ENCODE measurements around the gene BMP15.
A peak's percentile ranks its signal among the peaks of the same experiment; 100 is the strongest.

Gene BMP15

DNA sequence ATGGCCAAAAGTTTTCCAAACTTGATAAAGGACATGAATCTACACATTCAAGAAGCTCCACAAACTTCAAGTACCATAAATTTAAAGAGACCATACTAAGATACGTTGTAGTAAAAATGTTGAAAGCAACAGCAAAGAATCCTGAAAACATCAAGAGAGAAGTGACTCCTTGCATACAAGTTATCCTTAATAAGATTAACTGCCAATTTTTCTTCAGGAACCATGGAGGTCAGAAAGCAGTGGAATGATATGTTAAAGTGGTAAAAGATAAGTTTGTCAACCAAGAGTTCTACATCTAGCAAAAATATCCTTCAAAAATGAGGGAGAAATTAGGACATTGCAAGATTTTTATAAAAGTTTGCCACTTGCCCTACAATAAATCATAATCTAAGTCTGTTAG is 43.3 kb downstream of the BMP15 start:
- TF ChIP-seq, protein P1, sequence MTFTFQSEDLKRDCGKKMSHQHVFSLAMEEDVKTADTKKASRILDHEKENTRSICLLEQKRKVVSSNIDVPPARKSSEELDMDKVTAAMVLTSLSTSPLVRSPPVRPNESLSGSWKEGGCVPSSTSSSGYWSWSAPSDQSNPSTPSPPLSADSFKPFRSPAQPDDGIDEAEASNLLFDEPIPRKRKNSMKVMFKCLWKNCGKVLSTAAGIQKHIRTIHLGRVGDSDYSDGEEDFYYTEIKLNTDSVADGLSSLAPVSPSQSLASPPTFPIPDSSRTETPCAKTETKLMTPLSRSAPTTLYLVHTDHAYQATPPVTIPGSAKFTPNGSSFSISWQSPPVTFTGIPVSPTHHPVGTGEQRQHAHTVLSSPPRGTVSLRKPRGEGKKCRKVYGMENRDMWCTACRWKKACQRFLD (tag by site-specific recombination; IDR thresholded peaks at IDR 0.05) = no peak
- TF ChIP-seq ZNF362 (tag by site-specific recombination; IDR thresholded peaks at IDR 0.05) (no peak), SETDB1 (IDR thresholded peaks at IDR 0.05; ENCODE audit: insufficient read length, low read length) (peak; percentile 19), ZNF558 (tag by site-specific recombination; IDR thresholded peaks at IDR 0.05) (peak; percentile 79; the same call in 1 of the 2 replicates), ZIC2 (tag by site-specific recombination; IDR thresholded peaks at IDR 0.05) (no peak), ZSCAN23 (tag by site-specific recombination; IDR thresholded peaks at IDR 0.05) (no peak), YY1 (tag by site-specific recombination; IDR thresholded peaks at IDR 0.05) (no peak), ZNF266 (tag by site-specific recombination; IDR thresholded peaks at IDR 0.05; ENCODE audit: low read depth) (no peak), ZNF791 (tag by site-specific recombination; IDR thresholded peaks at IDR 0.05) (no peak), ZSCAN5A (tag by site-specific recombination; IDR thresholded peaks at IDR 0.05) (no peak), ZNF121 (tag by site-specific recombination; IDR thresholded peaks at IDR 0.05) (no peak), TRIM28 (IDR thresholded peaks at IDR 0.05; ENCODE audit: borderline replicate concordance, low read length) (0 out of 2 replicates have a peak, but pooled peaks have one; percentile 48)

DNA sequence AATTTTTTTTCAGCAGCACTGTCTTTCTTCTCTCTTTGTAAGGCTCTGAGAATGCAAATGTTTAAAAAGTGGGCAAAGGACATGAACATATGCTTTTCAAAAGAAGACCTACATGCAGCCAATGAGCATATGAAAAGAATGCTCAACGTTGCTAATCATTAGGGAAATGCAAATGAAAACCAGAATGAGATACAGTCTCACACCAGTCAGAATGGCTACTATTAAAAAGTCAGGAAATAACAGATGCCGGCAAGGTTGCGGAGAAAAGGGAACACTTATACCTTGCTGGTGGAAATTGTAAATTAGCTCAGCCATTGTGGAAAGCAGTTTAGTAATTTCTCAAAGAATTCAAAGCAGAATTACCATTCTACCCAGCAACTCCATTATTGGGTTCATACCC is 51.6 kb downstream of the BMP15 start:
- H3K27ac ChIP-seq (ENCODE audit: extremely low read depth, low read depth, low read length) = no peak overlapping the region
- H3K36me3 ChIP-seq (ENCODE audit: control insufficient read depth in 2 of 2, insufficient read depth in 1 of 2, low read length in 2 of 2) = no peaks in the 10 kb centered on the region
- H3K4me3 ChIP-seq (ENCODE audit: low read depth, low read length) = no peak overlapping the region
- H3K4me1 ChIP-seq (ENCODE audit: control insufficient read depth, insufficient read depth, low read length) = no peaks in the 10 kb centered on the region
- H3K9me3 ChIP-seq (ENCODE audit: control insufficient read depth, insufficient read depth, low read depth, low read length) = no peaks in the 10 kb centered on the region
- CTCF ChIA-PET = interaction anchor here (0.6 to 0.7 kb wide), 2 partner anchors 12 to 62 kb away, joined by 3 to 4 read pairs; no protein-coding TSS in a partner anchor
- POLR2A ChIA-PET = no interaction called here
- TF ChIP-seq, protein P2, sequence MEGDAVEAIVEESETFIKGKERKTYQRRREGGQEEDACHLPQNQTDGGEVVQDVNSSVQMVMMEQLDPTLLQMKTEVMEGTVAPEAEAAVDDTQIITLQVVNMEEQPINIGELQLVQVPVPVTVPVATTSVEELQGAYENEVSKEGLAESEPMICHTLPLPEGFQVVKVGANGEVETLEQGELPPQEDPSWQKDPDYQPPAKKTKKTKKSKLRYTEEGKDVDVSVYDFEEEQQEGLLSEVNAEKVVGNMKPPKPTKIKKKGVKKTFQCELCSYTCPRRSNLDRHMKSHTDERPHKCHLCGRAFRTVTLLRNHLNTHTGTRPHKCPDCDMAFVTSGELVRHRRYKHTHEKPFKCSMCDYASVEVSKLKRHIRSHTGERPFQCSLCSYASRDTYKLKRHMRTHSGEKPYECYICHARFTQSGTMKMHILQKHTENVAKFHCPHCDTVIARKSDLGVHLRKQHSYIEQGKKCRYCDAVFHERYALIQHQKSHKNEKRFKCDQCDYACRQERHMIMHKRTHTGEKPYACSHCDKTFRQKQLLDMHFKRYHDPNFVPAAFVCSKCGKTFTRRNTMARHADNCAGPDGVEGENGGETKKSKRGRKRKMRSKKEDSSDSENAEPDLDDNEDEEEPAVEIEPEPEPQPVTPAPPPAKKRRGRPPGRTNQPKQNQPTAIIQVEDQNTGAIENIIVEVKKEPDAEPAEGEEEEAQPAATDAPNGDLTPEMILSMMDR (tag by site-specific recombination; IDR thresholded peaks at IDR 0.05) = no peak
- TF ChIP-seq ZNF404 (tag by site-specific recombination; IDR thresholded peaks at IDR 0.05) (no peak), ZNF701 (tag by site-specific recombination; IDR thresholded peaks at IDR 0.05) (no peak), ZNF560 (tag by site-specific recombination; IDR thresholded peaks at IDR 0.05; ENCODE audit: borderline replicate concordance) (no peak), ZNF501 (tag by site-specific recombination; IDR thresholded peaks at IDR 0.05) (no peak), ZNF133 (tag by site-specific recombination; IDR thresholded peaks at IDR 0.05) (no peak), BCL11B (tag by site-specific recombination; IDR thresholded peaks at IDR 0.05; ENCODE audit: low read depth) (no peak), KLF7 (tag by site-specific recombination; IDR thresholded peaks at IDR 0.05; ENCODE audit: borderline replicate concordance) (no peak), ZFHX2 (tag by site-specific recombination; conservative IDR thresholded peaks at IDR 0.05) (no peak), ZNF24 (tag by site-specific recombination; IDR thresholded peaks at IDR 0.05) (no peak), PRDM10 (tag by site-specific recombination; IDR thresholded peaks at IDR 0.05) (no peak), ZNF354C (tag by site-specific recombination; IDR thresholded peaks at IDR 0.05; ENCODE audit: borderline replicate concordance, low read depth) (no peak), ZNF132 (tag by site-specific recombination; IDR thresholded peaks at IDR 0.05; ENCODE audit: borderline replicate concordance) (no peak)
- TF ChIP-seq, protein P3, sequence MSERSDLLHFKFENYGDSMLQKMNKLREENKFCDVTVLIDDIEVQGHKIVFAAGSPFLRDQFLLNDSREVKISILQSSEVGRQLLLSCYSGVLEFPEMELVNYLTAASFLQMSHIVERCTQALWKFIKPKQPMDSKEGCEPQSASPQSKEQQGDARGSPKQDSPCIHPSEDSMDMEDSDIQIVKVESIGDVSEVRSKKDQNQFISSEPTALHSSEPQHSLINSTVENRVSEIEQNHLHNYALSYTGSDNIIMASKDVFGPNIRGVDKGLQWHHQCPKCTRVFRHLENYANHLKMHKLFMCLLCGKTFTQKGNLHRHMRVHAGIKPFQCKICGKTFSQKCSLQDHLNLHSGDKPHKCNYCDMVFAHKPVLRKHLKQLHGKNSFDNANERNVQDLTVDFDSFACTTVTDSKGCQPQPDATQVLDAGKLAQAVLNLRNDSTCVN (tag by site-specific recombination; optimal IDR thresholded peaks at IDR 0.05) = no peak

More for the DNA sequence above, 43.3 kb downstream of the BMP15 start:
- no peaks in the 10 kb centered on the region for H3K36me3 ChIP-seq (ENCODE audit: control insufficient read depth in 2 of 2, insufficient read depth in 1 of 2, low read length in 2 of 2)
- H3K27ac ChIP-seq (ENCODE audit: extremely low read depth, low read depth, low read length) = no peak overlapping the region
- no peak overlapping the region for H3K4me3 ChIP-seq (ENCODE audit: low read depth, low read length)
- CTCF ChIA-PET = no interaction called here
- H3K9me3 ChIP-seq (ENCODE audit: control insufficient read depth, insufficient read depth, low read depth, low read length) = no peaks in the 10 kb centered on the region
- POLR2A ChIA-PET = no interaction called here
- H3K4me1 ChIP-seq (ENCODE audit: control insufficient read depth, insufficient read depth, low read length) = no peaks in the 10 kb centered on the region

Data from HEK293 (cell line).